ENCODE measurements around the gene SNAPIN. TPM values are rescaled to one million over a fixed set of nuclear protein-coding genes. Genes with fewer than 3 reads are reported as not detected.

SNAPIN gene
- total RNA-seq, 1 donor from 2014 or later, result 31.1 TPM

DNA sequence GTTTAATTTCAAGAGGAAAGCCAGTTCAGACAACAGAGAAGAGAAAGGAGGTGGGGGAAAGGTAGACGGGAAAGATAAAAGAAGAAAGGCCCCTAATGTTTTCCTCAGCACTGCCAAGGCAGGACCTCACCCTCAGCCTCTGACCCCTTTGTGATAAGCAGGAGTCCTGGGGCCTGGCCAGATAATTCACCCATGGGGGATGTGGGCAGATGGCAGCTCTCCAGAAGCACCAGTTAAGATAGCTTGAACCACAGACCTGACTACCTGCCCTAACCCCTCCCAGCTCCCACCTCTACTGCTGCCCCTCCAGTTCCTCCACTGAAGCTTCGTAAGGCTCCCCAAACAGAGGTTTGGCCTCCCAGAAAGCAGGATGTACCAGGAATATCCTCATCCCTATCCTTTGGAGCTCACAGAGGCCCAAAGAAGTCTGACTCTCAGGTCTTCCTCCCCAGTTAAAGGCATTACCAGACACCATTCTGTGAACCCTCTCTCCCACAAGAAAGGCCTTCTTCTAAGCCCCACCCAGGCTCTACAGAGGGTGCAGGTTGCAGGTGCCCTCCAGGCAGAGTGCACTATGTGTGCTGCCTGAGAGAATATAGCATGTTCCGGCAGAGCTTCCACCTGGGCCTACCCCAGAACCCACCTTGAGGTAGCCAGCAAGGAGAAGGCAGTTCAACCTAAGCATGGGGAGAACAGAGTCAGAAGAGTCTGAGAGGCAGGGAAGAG lies 9.2 kb upstream of the SNAPIN start:
- Mint-ChIP-seq H3K27me3 (ENCODE audit: low read depth) (no peaks in the 10 kb centered on the region), H3K9me3 (ENCODE audit: low read depth) (no peaks in the 10 kb centered on the region), H3K4me3 (ENCODE audit: unreplicated experiment) (no peak overlapping the region), H3K4me1 (ENCODE audit: low read depth) (peaks cover 7% of the 10 kb centered on the region), H3K36me3 (ENCODE audit: low read depth) (peaks cover 16% of the 10 kb centered on the region), H3K27ac (ENCODE audit: unreplicated experiment) (peak overlapping the region; percentile 76)
- peak; percentile 47 for DNase-seq (ENCODE audit: low spot score)
- TF ChIP-seq, protein P1, sequence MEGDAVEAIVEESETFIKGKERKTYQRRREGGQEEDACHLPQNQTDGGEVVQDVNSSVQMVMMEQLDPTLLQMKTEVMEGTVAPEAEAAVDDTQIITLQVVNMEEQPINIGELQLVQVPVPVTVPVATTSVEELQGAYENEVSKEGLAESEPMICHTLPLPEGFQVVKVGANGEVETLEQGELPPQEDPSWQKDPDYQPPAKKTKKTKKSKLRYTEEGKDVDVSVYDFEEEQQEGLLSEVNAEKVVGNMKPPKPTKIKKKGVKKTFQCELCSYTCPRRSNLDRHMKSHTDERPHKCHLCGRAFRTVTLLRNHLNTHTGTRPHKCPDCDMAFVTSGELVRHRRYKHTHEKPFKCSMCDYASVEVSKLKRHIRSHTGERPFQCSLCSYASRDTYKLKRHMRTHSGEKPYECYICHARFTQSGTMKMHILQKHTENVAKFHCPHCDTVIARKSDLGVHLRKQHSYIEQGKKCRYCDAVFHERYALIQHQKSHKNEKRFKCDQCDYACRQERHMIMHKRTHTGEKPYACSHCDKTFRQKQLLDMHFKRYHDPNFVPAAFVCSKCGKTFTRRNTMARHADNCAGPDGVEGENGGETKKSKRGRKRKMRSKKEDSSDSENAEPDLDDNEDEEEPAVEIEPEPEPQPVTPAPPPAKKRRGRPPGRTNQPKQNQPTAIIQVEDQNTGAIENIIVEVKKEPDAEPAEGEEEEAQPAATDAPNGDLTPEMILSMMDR (IDR thresholded peaks at IDR 0.05), result no peak

DNA sequence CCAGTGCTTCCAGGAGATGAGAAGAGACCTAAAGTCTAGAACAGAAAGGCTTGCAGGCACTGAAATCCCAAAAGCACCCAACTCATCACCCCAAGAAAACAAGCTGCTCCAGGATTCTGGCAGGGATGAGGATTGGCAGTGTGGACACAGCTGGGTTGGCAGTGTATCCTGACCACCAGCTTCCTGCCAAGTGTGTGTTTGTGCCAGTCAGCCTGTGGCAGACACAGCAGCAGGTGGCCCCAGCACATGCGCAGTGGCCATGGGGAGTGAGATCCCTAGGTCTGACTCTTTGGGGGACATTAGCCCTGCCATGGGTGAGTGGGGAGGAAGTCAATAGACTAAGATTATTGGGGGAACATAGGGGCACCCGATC lies 8.7 kb upstream of the SNAPIN start:
- Mint-ChIP-seq H3K36me3 (ENCODE audit: low read depth) (peaks cover 12% of the 10 kb centered on the region), H3K27ac (ENCODE audit: unreplicated experiment) (peak overlapping the region; percentile 76), H3K4me1 (ENCODE audit: low read depth) (peaks cover 7% of the 10 kb centered on the region), H3K27me3 (ENCODE audit: low read depth) (no peaks in the 10 kb centered on the region), H3K4me3 (ENCODE audit: unreplicated experiment) (no peak overlapping the region), H3K9me3 (ENCODE audit: low read depth) (no peaks in the 10 kb centered on the region)
- TF ChIP-seq, protein P1 (IDR thresholded peaks at IDR 0.05), result no peak
- peak; percentile 49 for DNase-seq (ENCODE audit: low spot score)

DNA sequence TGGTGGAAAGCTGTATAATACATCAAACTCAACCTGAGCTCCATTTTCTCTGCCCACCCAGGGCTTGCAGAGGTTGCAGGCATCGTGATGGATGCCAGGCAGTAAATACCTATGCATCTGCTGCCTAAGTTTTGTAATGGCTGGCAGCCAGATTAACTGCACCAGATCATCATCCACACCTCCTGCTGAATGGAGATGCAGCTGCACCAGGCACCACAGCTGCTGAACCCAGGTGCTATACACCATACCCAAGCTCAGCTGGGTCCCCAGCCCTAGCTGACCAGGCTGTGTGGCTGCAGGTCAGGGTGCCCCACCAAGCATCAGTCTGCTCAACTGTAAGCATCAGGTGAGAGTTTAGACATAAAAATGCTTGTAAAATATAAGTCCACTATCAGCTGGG lies 6.7 kb upstream of the SNAPIN start:
- Mint-ChIP-seq H3K4me3 (ENCODE audit: unreplicated experiment) (no peak overlapping the region), H3K9me3 (ENCODE audit: low read depth) (no peaks in the 10 kb centered on the region), H3K27me3 (ENCODE audit: low read depth) (no peaks in the 10 kb centered on the region), H3K36me3 (ENCODE audit: low read depth) (no peaks in the 10 kb centered on the region), H3K4me1 (ENCODE audit: low read depth) (peaks cover 7% of the 10 kb centered on the region), H3K27ac (ENCODE audit: unreplicated experiment) (no peak overlapping the region)
- TF ChIP-seq, protein P1 (IDR thresholded peaks at IDR 0.05), result no peak
- DNase-seq (ENCODE audit: low spot score), result peak; percentile 55

DNA sequence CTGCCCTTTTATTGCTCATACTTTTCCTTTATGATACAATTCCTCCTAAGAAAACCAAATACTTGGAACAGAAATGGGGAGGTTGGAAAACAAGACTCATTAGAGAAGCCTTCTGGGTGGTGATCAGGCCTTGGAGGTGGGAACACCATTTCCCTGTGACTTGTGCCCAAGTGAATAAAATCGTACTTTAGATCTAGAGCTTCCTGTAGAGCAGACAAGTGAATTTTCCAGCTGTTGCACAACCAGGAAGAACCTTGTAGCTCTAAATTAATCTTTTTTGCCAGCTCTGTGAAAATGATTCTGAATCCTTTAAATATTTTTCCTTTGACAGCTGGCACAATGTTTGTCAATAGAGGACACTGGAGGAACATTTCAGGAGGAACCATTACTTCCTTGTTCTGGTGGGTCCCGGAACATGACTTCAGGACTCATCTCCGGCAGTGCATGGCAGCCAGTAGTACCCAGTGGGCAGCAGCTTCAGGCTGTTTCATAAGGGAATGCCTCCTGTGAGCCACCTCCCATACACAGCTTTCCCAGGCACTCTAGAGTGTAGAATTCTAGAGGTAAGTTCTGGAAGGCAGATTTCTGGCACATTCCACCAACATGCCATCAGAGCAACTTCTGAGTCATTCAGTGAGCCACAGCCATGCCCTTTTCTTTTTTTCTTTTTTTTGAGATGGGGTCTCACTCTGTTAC lies 5.5 kb upstream of the SNAPIN start:
- no peaks in the 10 kb centered on the region for H3K36me3 Mint-ChIP-seq (ENCODE audit: low read depth)
- H3K4me3 Mint-ChIP-seq (ENCODE audit: unreplicated experiment), result no peak overlapping the region
- H3K27ac Mint-ChIP-seq (ENCODE audit: unreplicated experiment), result peak overlapping the region; percentile 54

DNA sequence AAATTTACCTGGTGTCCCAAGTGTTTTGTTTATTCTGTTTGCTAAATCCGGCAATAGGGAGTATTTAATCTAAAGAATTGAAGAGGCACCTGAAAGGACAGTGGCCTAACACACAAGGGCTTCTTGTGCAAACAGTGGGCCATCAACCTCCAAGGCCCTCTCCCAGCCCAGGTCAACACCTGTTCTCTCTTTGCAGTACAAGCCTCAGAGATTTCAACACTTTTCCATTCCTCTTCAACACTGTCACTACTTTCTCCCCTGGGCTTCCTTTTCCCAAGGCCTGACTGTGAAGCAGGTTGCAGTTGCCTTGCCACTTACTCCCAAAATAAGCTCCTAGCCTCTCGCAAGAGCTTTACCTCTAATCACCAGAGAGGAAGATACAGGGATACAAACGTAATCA lies 3.2 kb upstream of the SNAPIN start:
- H3K36me3 Mint-ChIP-seq (ENCODE audit: low read depth), result no peaks in the 10 kb centered on the region
- peak; percentile 24 for DNase-seq (ENCODE audit: low spot score)

More for the DNA sequence above, 5.5 kb upstream of the SNAPIN start:
- peak; percentile 25 for DNase-seq (ENCODE audit: low spot score)
- H3K4me1 Mint-ChIP-seq (ENCODE audit: low read depth), result peaks cover 7% of the 10 kb centered on the region
- no peaks in the 10 kb centered on the region for H3K9me3 Mint-ChIP-seq (ENCODE audit: low read depth)
- H3K27me3 Mint-ChIP-seq (ENCODE audit: low read depth), result no peaks in the 10 kb centered on the region
- TF ChIP-seq, protein P1 (IDR thresholded peaks at IDR 0.05), result no peak

More for the DNA sequence above, 3.2 kb upstream of the SNAPIN start:
- Mint-ChIP-seq H3K27me3 (ENCODE audit: low read depth) (no peaks in the 10 kb centered on the region), H3K4me3 (ENCODE audit: unreplicated experiment) (no peak overlapping the region), H3K4me1 (ENCODE audit: low read depth) (peaks cover 20% of the 10 kb centered on the region), H3K9me3 (ENCODE audit: low read depth) (no peaks in the 10 kb centered on the region), H3K27ac (ENCODE audit: unreplicated experiment) (no peak overlapping the region)
- TF ChIP-seq, protein P1 (IDR thresholded peaks at IDR 0.05), result no peak
